Endothelial cell of umbilical vein (primary cell): ENCODE measurements around the gene PTBP3.

ENCODE experiments used
- EZH2 ChIP-seq: IDR thresholded peaks from 2 replicates; pipeline ENCODE4 v1.6.1; 2012; ENCODE audit warnings: borderline replicate concordance, low read depth, mild to moderate bottlenecking, moderate library complexity, low read length, inconsistent platforms; ENCODE audit not compliant: severe bottlenecking
- FOS ChIP-seq: IDR thresholded peaks from 2 replicates; pipeline ENCODE4 v1.6.1; 2011; ENCODE audit warnings: mild to moderate bottlenecking, low read length, moderate library complexity, borderline replicate concordance; ENCODE audit not compliant: insufficient read depth
- POLR2A ChIP-seq: IDR thresholded peaks from 2 replicates; pipeline ENCODE4 v1.6.1; 2012; ENCODE audit warnings: low read depth, mild to moderate bottlenecking, control low read depth, low read length
- POLR2AphosphoS5 ChIP-seq: IDR thresholded peaks from 2 replicates; pipeline ENCODE4 v1.6.1; 2012; ENCODE audit warnings: low read depth, mild to moderate bottlenecking, control low read depth, low read length, moderate library complexity; ENCODE audit not compliant: insufficient read depth
- TF ChIP-seq, protein P1 (sequence below), 2 donors: IDR thresholded peaks; 1 replicate in 1 of 2; 2 replicates in 1 of 2; pipeline ENCODE4 v1.5.1; 2011; ENCODE audit warnings: low read length in 2 of 2, mild to moderate bottlenecking in 2 of 2, moderate library complexity in 2 of 2, control low read depth in 1 of 2, inconsistent platforms in 1 of 2, low read depth in 1 of 2; ENCODE audit not compliant: insufficient read depth in 1 of 2; ENCODE audit errors: extremely low read depth in 1 of 2
- TF ChIP-seq, protein P2 (sequence below): IDR thresholded peaks from 2 replicates; pipeline ENCODE4 v1.6.1; 2011; ENCODE audit not compliant: insufficient read depth, insufficient read length

DNA sequence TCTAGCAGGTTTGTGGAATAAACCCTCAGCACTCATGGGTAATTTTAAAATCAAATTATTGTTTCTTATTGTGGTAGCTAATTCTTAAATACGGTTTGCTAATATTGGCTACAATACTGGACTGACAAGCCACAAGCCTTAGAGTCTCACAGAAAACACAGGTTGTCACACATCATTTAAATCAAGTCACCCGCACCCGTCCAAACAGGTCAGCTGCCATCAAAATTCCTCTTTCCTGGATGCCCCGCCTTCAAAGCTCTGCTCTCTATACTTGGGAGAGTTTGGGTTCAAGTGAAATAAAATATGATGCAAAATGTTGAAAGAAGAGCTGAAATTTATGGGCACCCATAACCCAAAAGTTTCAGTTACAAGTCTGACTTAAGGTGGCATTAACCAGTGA, 146.0 kb downstream of the PTBP3 start:
- TF ChIP-seq, protein P1, sequence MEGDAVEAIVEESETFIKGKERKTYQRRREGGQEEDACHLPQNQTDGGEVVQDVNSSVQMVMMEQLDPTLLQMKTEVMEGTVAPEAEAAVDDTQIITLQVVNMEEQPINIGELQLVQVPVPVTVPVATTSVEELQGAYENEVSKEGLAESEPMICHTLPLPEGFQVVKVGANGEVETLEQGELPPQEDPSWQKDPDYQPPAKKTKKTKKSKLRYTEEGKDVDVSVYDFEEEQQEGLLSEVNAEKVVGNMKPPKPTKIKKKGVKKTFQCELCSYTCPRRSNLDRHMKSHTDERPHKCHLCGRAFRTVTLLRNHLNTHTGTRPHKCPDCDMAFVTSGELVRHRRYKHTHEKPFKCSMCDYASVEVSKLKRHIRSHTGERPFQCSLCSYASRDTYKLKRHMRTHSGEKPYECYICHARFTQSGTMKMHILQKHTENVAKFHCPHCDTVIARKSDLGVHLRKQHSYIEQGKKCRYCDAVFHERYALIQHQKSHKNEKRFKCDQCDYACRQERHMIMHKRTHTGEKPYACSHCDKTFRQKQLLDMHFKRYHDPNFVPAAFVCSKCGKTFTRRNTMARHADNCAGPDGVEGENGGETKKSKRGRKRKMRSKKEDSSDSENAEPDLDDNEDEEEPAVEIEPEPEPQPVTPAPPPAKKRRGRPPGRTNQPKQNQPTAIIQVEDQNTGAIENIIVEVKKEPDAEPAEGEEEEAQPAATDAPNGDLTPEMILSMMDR (IDR thresholded peaks at IDR 0.05; ENCODE audit: extremely low read depth in 1 of 2, insufficient read depth in 1 of 2, low read depth in 1 of 2, low read length in 2 of 2), result no peak
- TF ChIP-seq POLR2A (no peak), FOS (no peak), POLR2AphosphoS5 (no peak), EZH2 (no peak)
- TF ChIP-seq, protein P2, sequence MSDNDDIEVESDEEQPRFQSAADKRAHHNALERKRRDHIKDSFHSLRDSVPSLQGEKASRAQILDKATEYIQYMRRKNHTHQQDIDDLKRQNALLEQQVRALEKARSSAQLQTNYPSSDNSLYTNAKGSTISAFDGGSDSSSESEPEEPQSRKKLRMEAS, result no peak
